OCI-LY3 (cell line): ENCODE results near the gene SYT7.

Experiments used
- EZH2phosphoT487 ChIP-seq: fragments of 200-600 bp; shearing (Covaris generic); IDR thresholded peaks from 2 replicates; pipeline ENCODE4 v1.6.1; 2018; ENCODE audit warnings: antibody characterized with exemption, mixed run types, low read depth
- TF ChIP-seq, protein P1 (sequence below): fragments of 200-600, 300-600 bp; sonication (generic); IDR thresholded peaks from 2 replicates; pipeline ENCODE4 v1.5.1; 2014; ENCODE audit warnings: antibody characterized with exemption, low read length, low read depth

DNA sequence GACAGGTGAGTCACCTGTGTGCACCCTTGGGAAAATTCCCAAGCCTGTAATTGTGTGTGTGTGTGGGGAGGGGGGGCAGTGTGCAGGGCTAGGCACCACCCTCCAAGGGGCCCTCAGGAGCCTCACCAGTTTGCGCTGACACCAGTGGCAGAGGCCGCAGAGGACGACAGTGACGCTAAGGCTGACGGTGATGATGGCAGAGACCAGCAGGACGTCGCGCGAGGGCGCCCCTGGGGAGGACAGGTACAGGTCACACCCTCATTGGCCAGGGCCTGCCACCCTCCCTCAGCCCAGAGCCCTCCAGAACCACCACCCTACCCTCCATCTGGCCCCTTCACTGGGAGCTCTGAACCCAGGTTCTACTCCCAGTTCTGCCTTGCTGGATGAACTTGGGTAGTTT is 24.9 kb downstream of the SYT7 start:
- TF ChIP-seq, protein P1, sequence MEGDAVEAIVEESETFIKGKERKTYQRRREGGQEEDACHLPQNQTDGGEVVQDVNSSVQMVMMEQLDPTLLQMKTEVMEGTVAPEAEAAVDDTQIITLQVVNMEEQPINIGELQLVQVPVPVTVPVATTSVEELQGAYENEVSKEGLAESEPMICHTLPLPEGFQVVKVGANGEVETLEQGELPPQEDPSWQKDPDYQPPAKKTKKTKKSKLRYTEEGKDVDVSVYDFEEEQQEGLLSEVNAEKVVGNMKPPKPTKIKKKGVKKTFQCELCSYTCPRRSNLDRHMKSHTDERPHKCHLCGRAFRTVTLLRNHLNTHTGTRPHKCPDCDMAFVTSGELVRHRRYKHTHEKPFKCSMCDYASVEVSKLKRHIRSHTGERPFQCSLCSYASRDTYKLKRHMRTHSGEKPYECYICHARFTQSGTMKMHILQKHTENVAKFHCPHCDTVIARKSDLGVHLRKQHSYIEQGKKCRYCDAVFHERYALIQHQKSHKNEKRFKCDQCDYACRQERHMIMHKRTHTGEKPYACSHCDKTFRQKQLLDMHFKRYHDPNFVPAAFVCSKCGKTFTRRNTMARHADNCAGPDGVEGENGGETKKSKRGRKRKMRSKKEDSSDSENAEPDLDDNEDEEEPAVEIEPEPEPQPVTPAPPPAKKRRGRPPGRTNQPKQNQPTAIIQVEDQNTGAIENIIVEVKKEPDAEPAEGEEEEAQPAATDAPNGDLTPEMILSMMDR, result no peak
- TF ChIP-seq EZH2phosphoT487, result no peak
